Activated CD8-positive, alpha-beta T cell treated with anti-CD3 and anti-CD28 coated beads for 36 hours (primary cell): Measurements from ENCODE around the gene GNL1. TPM values are rescaled to one million over a fixed set of nuclear protein-coding genes. Genes with fewer than 3 reads are reported as not detected.
A peak's percentile ranks its signal among the peaks of the same experiment; 100 is the strongest.

Experiments
- ATAC-seq: fragments of 200-7000 bp; cut with Tn5 transposase; one replicate; pipeline ENCODE4 v1.10.0; 2021; ENCODE audit warnings: mild to moderate bottlenecking, moderate library complexity
- CTCF ChIA-PET: fragments of 350-600 bp; sonication (Branson Sonifier 250); formaldehyde crosslinking; loops from one replicate; lab custom pipeline; 2021; ENCODE audit warnings: antibody characterized with exemption; lab: Charles Lee
- POLR2A ChIA-PET: fragments of 350-600 bp; sonication (Branson Sonifier 250); formaldehyde crosslinking; loops from one replicate; lab custom pipeline; 2021; ENCODE audit warnings: antibody characterized with exemption; lab: Charles Lee
- DNase-seq: peaks from one replicate; pipeline ENCODE4 v3.0.0-alpha.2; 2020
- H3K27ac Mint-ChIP-seq: one replicate; pipeline ENCODE4 v1.8.0; 2021; ENCODE audit warnings: mild to moderate bottlenecking, mixed read lengths
- H3K27me3 Mint-ChIP-seq: one replicate; pipeline ENCODE4 v1.8.0; 2021; ENCODE audit warnings: mixed read lengths
- H3K36me3 Mint-ChIP-seq: one replicate; pipeline ENCODE4 v1.8.0; 2021; ENCODE audit warnings: low read depth, mixed read lengths
- H3K4me1 Mint-ChIP-seq: one replicate; pipeline ENCODE4 v1.8.0; 2021; ENCODE audit warnings: low read depth, mixed read lengths
- H3K4me3 Mint-ChIP-seq: one replicate; pipeline ENCODE4 v1.8.0; 2021; ENCODE audit warnings: mild to moderate bottlenecking, moderate library complexity, mixed read lengths
- H3K9me3 Mint-ChIP-seq: one replicate; pipeline ENCODE4 v1.8.0; 2021; ENCODE audit warnings: mixed read lengths
- CTCF ChIP-seq: fragments of 200-600 bp; IDR thresholded peaks from one replicate; pipeline ENCODE4 v1.8.0; 2022; ENCODE audit warnings: antibody characterized with exemption, mild to moderate bottlenecking
- intact Hi-C: fragments of 100-400 bp; cut with micrococcal nuclease; formaldehyde crosslinking; loops from one replicate; pipeline ENCODE4 v1.10.0; 2022
- total RNA-seq, 2 experiments: library from RNA; stranded (reverse); gene quantifications; one replicate each; pipeline ENCODE4 v1.2.3, GENCODE V29; 2021

The GNL1 gene
- 100 to 1,000 TPM; 107 to 122 TPM for total RNA-seq

GRCh38 chr6:30556066-30556905 lies at the start of gene GNL1:
GNL1 (minus strand) TSS chr6:30556489; CDS start chr6:30556203, 286 bp downstream.
- Mint-ChIP-seq H3K4me3 (peak within 1 kb of the TSS; percentile 91), H3K27me3 (no peaks in the 10 kb centered on the region), H3K9me3 (no peaks in the 10 kb centered on the region), H3K36me3 (peaks cover 57% of the 10 kb centered on the region), H3K27ac (peak within 1 kb of the TSS; percentile 99), H3K4me1 (peaks cover 35% of the 10 kb centered on the region)
- intact Hi-C loops = no loop called here
- ChIA-PET POLR2A (interaction anchor here (0.6 to 5.4 kb wide), 23 partner anchors 8 to 265 kb away, joined by 3 to 55 read pairs (median 4); partner anchors contain the start of genes ABCF1 and TUBB), CTCF (interaction anchor here (0.9 to 21.7 kb wide), 10 partner anchors 11 to 123 kb away, joined by 3 to 515 read pairs (median 5); no protein-coding TSS in a partner anchor)
- DNase-seq (peak; percentile 100), ATAC-seq (peak; percentile 93)
- no peak for TF ChIP-seq CTCF

- peaks cover 18% of the 10 kb centered on the region for H3K4me1 Mint-ChIP-seq
- DNase-seq (no peak), ATAC-seq (no peak)
- intact Hi-C loops = no loop called here
- ChIA-PET POLR2A (interaction anchor here (0.6 to 9.5 kb wide), 5 partner anchors 9 to 113 kb away, joined by 3 to 121 read pairs (median 4); no protein-coding TSS in a partner anchor), CTCF (interaction anchor here (0.6 to 2.2 kb wide), 7 partner anchors 9 to 122 kb away, joined by 3 to 7 read pairs (median 4); no protein-coding TSS in a partner anchor)
- H3K27me3 Mint-ChIP-seq = no peaks in the 10 kb centered on the region
- H3K36me3 Mint-ChIP-seq = peaks cover 66% of the 10 kb centered on the region
- TF ChIP-seq CTCF = no peak
- no peak overlapping the region for H3K27ac Mint-ChIP-seq
- H3K4me3 Mint-ChIP-seq = no peak overlapping the region
- H3K9me3 Mint-ChIP-seq = no peaks in the 10 kb centered on the region
Measured at GRCh38 chr6:30603961-30604360, 47.7 kb upstream of the GNL1 start.

GRCh38 chr6:30601815-30602641 lies 45.7 kb upstream of the GNL1 start:
- TF ChIP-seq CTCF = no peak
- peaks cover 15% of the 10 kb centered on the region for H3K4me1 Mint-ChIP-seq
- no peak for ATAC-seq
- intact Hi-C loops = no loop called here
- H3K4me3 Mint-ChIP-seq = no peak overlapping the region
- no peaks in the 10 kb centered on the region for H3K27me3 Mint-ChIP-seq
- POLR2A ChIA-PET = interaction anchor here (0.6 to 9.5 kb wide), 9 partner anchors 8 to 63 kb away, joined by 3 to 121 read pairs (median 7); partner anchors contain the start of genes ABCF1, GNL1 and PRR3
- DNase-seq = no peak
- H3K9me3 Mint-ChIP-seq = no peaks in the 10 kb centered on the region
- CTCF ChIA-PET = interaction anchor here (6.6 to 10.1 kb wide), 2 partner anchors 59 to 119 kb away, joined by 91 to 115 read pairs; no protein-coding TSS in a partner anchor
- H3K27ac Mint-ChIP-seq = no peak overlapping the region
- peaks cover 57% of the 10 kb centered on the region for H3K36me3 Mint-ChIP-seq

GRCh38 chr6:30601436-30601814 lies 45.1 kb upstream of the GNL1 start:
- no peak for DNase-seq
- Mint-ChIP-seq H3K27me3 (no peaks in the 10 kb centered on the region), H3K4me1 (peaks cover 16% of the 10 kb centered on the region), H3K36me3 (peaks cover 52% of the 10 kb centered on the region), H3K4me3 (no peak overlapping the region), H3K27ac (no peak overlapping the region), H3K9me3 (no peaks in the 10 kb centered on the region)
- no peak for ATAC-seq
- ChIA-PET POLR2A (interaction anchor here (0.6 to 9.5 kb wide), 14 partner anchors 9 to 137 kb away, joined by 3 to 121 read pairs (median 4); partner anchors contain the start of genes ABCF1, GNL1 and PRR3), CTCF (interaction anchor here (1.0 to 10.1 kb wide), 6 partner anchors 10 to 147 kb away, joined by 3 to 115 read pairs (median 6); no protein-coding TSS in a partner anchor)
- intact Hi-C loops = no loop called here
- TF ChIP-seq CTCF = no peak
